ENCODE results near the gene RIPOR3.

DNA sequence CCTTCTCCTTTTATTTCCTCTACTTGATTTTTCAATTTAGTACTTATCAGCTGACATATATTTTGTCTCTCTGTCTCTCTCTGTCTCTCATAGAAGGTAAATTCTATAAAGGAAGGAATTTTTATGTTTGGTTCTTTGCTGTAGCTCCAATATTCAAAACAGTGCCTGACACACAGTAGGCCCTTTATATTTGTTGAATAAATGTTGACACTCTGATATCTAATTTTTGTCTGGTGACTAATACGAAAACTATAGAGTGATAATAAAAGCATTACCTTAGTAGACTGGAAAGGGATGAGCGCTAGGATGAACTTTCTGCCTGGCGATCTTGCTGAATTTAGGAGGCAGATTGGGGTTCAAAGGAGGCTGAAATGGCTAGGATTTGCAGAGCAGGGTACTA is 138.4 kb downstream of the RIPOR3 start:
- TF ChIP-seq, protein P1, sequence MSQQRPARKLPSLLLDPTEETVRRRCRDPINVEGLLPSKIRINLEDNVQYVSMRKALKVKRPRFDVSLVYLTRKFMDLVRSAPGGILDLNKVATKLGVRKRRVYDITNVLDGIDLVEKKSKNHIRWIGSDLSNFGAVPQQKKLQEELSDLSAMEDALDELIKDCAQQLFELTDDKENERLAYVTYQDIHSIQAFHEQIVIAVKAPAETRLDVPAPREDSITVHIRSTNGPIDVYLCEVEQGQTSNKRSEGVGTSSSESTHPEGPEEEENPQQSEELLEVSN (IDR thresholded peaks at IDR 0.05; ENCODE audit: borderline replicate concordance, low read depth) = no peak
- TF ChIP-seq, protein P2, sequence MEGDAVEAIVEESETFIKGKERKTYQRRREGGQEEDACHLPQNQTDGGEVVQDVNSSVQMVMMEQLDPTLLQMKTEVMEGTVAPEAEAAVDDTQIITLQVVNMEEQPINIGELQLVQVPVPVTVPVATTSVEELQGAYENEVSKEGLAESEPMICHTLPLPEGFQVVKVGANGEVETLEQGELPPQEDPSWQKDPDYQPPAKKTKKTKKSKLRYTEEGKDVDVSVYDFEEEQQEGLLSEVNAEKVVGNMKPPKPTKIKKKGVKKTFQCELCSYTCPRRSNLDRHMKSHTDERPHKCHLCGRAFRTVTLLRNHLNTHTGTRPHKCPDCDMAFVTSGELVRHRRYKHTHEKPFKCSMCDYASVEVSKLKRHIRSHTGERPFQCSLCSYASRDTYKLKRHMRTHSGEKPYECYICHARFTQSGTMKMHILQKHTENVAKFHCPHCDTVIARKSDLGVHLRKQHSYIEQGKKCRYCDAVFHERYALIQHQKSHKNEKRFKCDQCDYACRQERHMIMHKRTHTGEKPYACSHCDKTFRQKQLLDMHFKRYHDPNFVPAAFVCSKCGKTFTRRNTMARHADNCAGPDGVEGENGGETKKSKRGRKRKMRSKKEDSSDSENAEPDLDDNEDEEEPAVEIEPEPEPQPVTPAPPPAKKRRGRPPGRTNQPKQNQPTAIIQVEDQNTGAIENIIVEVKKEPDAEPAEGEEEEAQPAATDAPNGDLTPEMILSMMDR (IDR thresholded peaks at IDR 0.05) = no peak
- TF ChIP-seq, protein P3, sequence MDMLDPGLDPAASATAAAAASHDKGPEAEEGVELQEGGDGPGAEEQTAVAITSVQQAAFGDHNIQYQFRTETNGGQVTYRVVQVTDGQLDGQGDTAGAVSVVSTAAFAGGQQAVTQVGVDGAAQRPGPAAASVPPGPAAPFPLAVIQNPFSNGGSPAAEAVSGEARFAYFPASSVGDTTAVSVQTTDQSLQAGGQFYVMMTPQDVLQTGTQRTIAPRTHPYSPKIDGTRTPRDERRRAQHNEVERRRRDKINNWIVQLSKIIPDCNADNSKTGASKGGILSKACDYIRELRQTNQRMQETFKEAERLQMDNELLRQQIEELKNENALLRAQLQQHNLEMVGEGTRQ (IDR thresholded peaks at IDR 0.05) = no peak
- TF ChIP-seq, protein P4, sequence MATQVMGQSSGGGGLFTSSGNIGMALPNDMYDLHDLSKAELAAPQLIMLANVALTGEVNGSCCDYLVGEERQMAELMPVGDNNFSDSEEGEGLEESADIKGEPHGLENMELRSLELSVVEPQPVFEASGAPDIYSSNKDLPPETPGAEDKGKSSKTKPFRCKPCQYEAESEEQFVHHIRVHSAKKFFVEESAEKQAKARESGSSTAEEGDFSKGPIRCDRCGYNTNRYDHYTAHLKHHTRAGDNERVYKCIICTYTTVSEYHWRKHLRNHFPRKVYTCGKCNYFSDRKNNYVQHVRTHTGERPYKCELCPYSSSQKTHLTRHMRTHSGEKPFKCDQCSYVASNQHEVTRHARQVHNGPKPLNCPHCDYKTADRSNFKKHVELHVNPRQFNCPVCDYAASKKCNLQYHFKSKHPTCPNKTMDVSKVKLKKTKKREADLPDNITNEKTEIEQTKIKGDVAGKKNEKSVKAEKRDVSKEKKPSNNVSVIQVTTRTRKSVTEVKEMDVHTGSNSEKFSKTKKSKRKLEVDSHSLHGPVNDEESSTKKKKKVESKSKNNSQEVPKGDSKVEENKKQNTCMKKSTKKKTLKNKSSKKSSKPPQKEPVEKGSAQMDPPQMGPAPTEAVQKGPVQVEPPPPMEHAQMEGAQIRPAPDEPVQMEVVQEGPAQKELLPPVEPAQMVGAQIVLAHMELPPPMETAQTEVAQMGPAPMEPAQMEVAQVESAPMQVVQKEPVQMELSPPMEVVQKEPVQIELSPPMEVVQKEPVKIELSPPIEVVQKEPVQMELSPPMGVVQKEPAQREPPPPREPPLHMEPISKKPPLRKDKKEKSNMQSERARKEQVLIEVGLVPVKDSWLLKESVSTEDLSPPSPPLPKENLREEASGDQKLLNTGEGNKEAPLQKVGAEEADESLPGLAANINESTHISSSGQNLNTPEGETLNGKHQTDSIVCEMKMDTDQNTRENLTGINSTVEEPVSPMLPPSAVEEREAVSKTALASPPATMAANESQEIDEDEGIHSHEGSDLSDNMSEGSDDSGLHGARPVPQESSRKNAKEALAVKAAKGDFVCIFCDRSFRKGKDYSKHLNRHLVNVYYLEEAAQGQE (IDR thresholded peaks at IDR 0.05) = no peak
- TF ChIP-seq, protein P5, sequence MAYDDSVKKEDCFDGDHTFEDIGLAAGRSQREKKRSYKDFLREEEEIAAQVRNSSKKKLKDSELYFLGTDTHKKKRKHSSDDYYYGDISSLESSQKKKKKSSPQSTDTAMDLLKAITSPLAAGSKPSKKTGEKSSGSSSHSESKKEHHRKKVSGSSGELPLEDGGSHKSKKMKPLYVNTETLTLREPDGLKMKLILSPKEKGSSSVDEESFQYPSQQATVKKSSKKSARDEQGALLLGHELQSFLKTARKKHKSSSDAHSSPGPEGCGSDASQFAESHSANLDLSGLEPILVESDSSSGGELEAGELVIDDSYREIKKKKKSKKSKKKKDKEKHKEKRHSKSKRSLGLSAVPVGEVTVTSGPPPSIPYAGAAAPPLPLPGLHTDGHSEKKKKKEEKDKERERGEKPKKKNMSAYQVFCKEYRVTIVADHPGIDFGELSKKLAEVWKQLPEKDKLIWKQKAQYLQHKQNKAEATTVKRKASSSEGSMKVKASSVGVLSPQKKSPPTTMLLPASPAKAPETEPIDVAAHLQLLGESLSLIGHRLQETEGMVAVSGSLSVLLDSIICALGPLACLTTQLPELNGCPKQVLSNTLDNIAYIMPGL (CRISPR knock-in tag; IDR thresholded peaks at IDR 0.05; ENCODE audit: borderline replicate concordance) = no peak
